Measurements from ENCODE around the gene ZBTB21. TPM values are rescaled to one million over a fixed set of nuclear protein-coding genes. Genes with fewer than 3 reads are reported as not detected.

The ZBTB21 gene
- total and polyA plus RNA-seq, 2 donors (not counting 1 experiment from before 2014, with no cell fraction given), result 8.9 to 9.1 TPM

GRCh38 chr21:41992576-41992975 lies 17.6 kb downstream of the ZBTB21 start:
- Histone ChIP-seq H3K79me2 (ENCODE audit: control insufficient read depth, insufficient read depth, low read length) (no peaks in the 10 kb centered on the region), H3K4me3 (replicated peaks in 1 of 4; ENCODE audit: control extremely low read depth in 1 of 4, insufficient read depth in 1 of 4, low read depth in 3 of 4, low read length in 4 of 4) (no peak overlapping the region), H3K27me3 (ENCODE audit: control insufficient read depth, insufficient read depth, low read length) (no peaks in the 10 kb centered on the region), H3K27ac (ENCODE audit: insufficient read depth, low read length) (no peak overlapping the region), H3K4me1 (ENCODE audit: control insufficient read depth, extremely low read depth, insufficient read depth, low read length) (peaks cover 2% of the 10 kb centered on the region), H4K20me1 (ENCODE audit: control insufficient read depth, extremely low read depth, insufficient read depth, low read length) (no peaks in the 10 kb centered on the region), H3K36me3 (ENCODE audit: control insufficient read depth, insufficient read depth, low read length) (peaks cover 7% of the 10 kb centered on the region), H3K9me3 (ENCODE audit: control insufficient read depth, insufficient read depth, low read depth, low read length) (no peaks in the 10 kb centered on the region), H3K9ac (ENCODE audit: insufficient read depth, low read length) (no peak overlapping the region), H3K4me2 (ENCODE audit: extremely low read depth, insufficient read depth, low read length) (no peak overlapping the region), H2AFZ (ENCODE audit: low read length) (no peak overlapping the region)
- TF ChIP-seq CTCF (conservative IDR thresholded peaks at IDR 0.05 in 1 of 2, IDR thresholded peaks at IDR 0.05 in 1 of 2; ENCODE audit: low read depth in 1 of 2, low read length in 2 of 2) (no peak), EZH2 (IDR thresholded peaks at IDR 0.05; ENCODE audit: low read length, missing control alignments) (no peak)
- no peak for DNase-seq (ENCODE audit: low read depth in 2 of 2)

- no peak overlapping the region for H3K27ac ChIP-seq (ENCODE audit: insufficient read depth, low read length)
- H3K9me3 ChIP-seq (ENCODE audit: control insufficient read depth, insufficient read depth, low read depth, low read length), result no peaks in the 10 kb centered on the region
- H3K79me2 ChIP-seq (ENCODE audit: control insufficient read depth, insufficient read depth, low read length), result no peaks in the 10 kb centered on the region
- H3K4me3 ChIP-seq (replicated peaks in 1 of 4; ENCODE audit: control extremely low read depth in 1 of 4, insufficient read depth in 1 of 4, low read depth in 3 of 4, low read length in 4 of 4), result no peak overlapping the region
- TF ChIP-seq EZH2 (IDR thresholded peaks at IDR 0.05; ENCODE audit: low read length, missing control alignments) (no peak), CTCF (conservative IDR thresholded peaks at IDR 0.05 in 1 of 2, IDR thresholded peaks at IDR 0.05 in 1 of 2; ENCODE audit: low read depth in 1 of 2, low read length in 2 of 2) (no peak)
- no peak overlapping the region for H3K4me2 ChIP-seq (ENCODE audit: extremely low read depth, insufficient read depth, low read length)
- DNase-seq (ENCODE audit: low read depth in 2 of 2), result no peak
- no peaks in the 10 kb centered on the region for H3K27me3 ChIP-seq (ENCODE audit: control insufficient read depth, insufficient read depth, low read length)
- H4K20me1 ChIP-seq (ENCODE audit: control insufficient read depth, extremely low read depth, insufficient read depth, low read length), result no peaks in the 10 kb centered on the region
- peaks cover 2% of the 10 kb centered on the region for H3K4me1 ChIP-seq (ENCODE audit: control insufficient read depth, extremely low read depth, insufficient read depth, low read length)
- H3K36me3 ChIP-seq (ENCODE audit: control insufficient read depth, insufficient read depth, low read length), result peaks cover 5% of the 10 kb centered on the region
- no peak overlapping the region for H2AFZ ChIP-seq (ENCODE audit: low read length)
- H3K9ac ChIP-seq (ENCODE audit: insufficient read depth, low read length), result no peak overlapping the region
These were observed 18.5 kb downstream of the ZBTB21 start for GRCh38 chr21:41991659-41992058.

GRCh38 chr21:41989698-41990097 lies 20.5 kb downstream of the ZBTB21 start:
- Histone ChIP-seq H3K27me3 (ENCODE audit: control insufficient read depth, insufficient read depth, low read length) (no peaks in the 10 kb centered on the region), H3K27ac (ENCODE audit: insufficient read depth, low read length) (no peak overlapping the region), H3K4me2 (ENCODE audit: extremely low read depth, insufficient read depth, low read length) (no peak overlapping the region), H3K4me1 (ENCODE audit: control insufficient read depth, extremely low read depth, insufficient read depth, low read length) (peaks cover 2% of the 10 kb centered on the region), H3K36me3 (ENCODE audit: control insufficient read depth, insufficient read depth, low read length) (peaks cover 4% of the 10 kb centered on the region), H3K4me3 (replicated peaks in 1 of 4; ENCODE audit: control extremely low read depth in 1 of 4, insufficient read depth in 1 of 4, low read depth in 3 of 4, low read length in 4 of 4) (no peak overlapping the region), H2AFZ (ENCODE audit: low read length) (no peak overlapping the region), H3K79me2 (ENCODE audit: control insufficient read depth, insufficient read depth, low read length) (no peaks in the 10 kb centered on the region), H4K20me1 (ENCODE audit: control insufficient read depth, extremely low read depth, insufficient read depth, low read length) (no peaks in the 10 kb centered on the region), H3K9me3 (ENCODE audit: control insufficient read depth, insufficient read depth, low read depth, low read length) (no peaks in the 10 kb centered on the region), H3K9ac (ENCODE audit: insufficient read depth, low read length) (no peak overlapping the region)
- DNase-seq (ENCODE audit: low read depth in 2 of 2), result no peak
- no peak for TF ChIP-seq CTCF (conservative IDR thresholded peaks at IDR 0.05 in 1 of 2, IDR thresholded peaks at IDR 0.05 in 1 of 2; ENCODE audit: low read depth in 1 of 2, low read length in 2 of 2)
- no peak for TF ChIP-seq EZH2 (IDR thresholded peaks at IDR 0.05; ENCODE audit: low read length, missing control alignments)
